PC-9 (cell line): ENCODE data around the gene SLIT1. TPM values are rescaled to one million over a fixed set of nuclear protein-coding genes. Genes with fewer than 3 reads are reported as not detected.

Source experiments
- BruUV-seq: library from RNA; stranded (reverse); fragments of 400-500 nt; replicated peaks from 2 replicates; lab custom pipeline; 2021; lab: Mats Ljungman, UMichigan
- CTCF ChIA-PET: fragments of 300-600 bp; sonication (Branson Sonifier 250); formaldehyde crosslinking; loops from one replicate; lab custom pipeline; 2022; ENCODE audit warnings: antibody characterized with exemption; lab: Charles Lee
- POLR2A ChIA-PET: fragments of 300-600 bp; sonication (Branson Sonifier 250); formaldehyde crosslinking; loops from one replicate; lab custom pipeline; 2022; ENCODE audit warnings: antibody characterized with exemption; ENCODE audit not compliant: unreplicated experiment; lab: Charles Lee
- DNase-seq, 2 experiments: peaks; one replicate each; pipeline versions ENCODE4 v3.0.0 to v3.0.0-alpha.2; 2015 to 2022; ENCODE audit warnings: mixed read lengths in 1 of 2
- H2AFZ ChIP-seq: fragments of 200-600 bp; sonication (generic); 2 replicates; pipeline ENCODE4 v1.8.1; 2017; ENCODE audit warnings: antibody characterized with exemption
- H3F3A ChIP-seq: fragments of 200-600 bp; sonication (generic); 2 replicates; pipeline ENCODE4 v1.8.1; 2017; ENCODE audit warnings: antibody characterized with exemption, mild to moderate bottlenecking, low read depth; ENCODE audit not compliant: insufficient read depth
- H3K27ac ChIP-seq: fragments of 200-600 bp; sonication (generic); 2 replicates; pipeline ENCODE4 v1.6.1; 2016; ENCODE audit warnings: mixed run types
- H3K27me3 ChIP-seq: fragments of 200-600 bp; sonication (generic); 2 replicates; pipeline ENCODE4 v1.6.1; 2016; ENCODE audit warnings: low read depth, mixed run types; ENCODE audit not compliant: insufficient read depth
- H3K36me3 ChIP-seq: fragments of 200-600 bp; sonication (generic); 2 replicates; pipeline ENCODE4 v1.6.1; 2016; ENCODE audit warnings: low read depth, mixed run types
- H3K4me1 ChIP-seq: fragments of 200-600 bp; sonication (generic); replicated peaks from 2 replicates; pipeline ENCODE4 v1.6.1; 2016; ENCODE audit warnings: mixed run types; ENCODE audit not compliant: insufficient read depth
- H3K4me2 ChIP-seq: fragments of 200-600 bp; sonication (generic); 2 replicates; pipeline ENCODE4 v1.6.1; 2017; ENCODE audit warnings: mixed run types
- H3K4me3 ChIP-seq: fragments of 200-600 bp; sonication (generic); 2 replicates; pipeline ENCODE4 v1.6.1; 2016; ENCODE audit warnings: mixed run types
- H3K79me2 ChIP-seq: fragments of 200-600 bp; sonication (generic); 2 replicates; pipeline ENCODE4 v1.6.1; 2017; ENCODE audit warnings: low read depth, mixed run types
- H3K9me2 ChIP-seq: fragments of 200-600 bp; sonication (generic); 2 replicates; pipeline ENCODE4 v1.8.1; 2017; ENCODE audit warnings: mild to moderate bottlenecking; ENCODE audit not compliant: insufficient read depth
- H3K9me3 ChIP-seq: fragments of 200-600 bp; sonication (generic); 2 replicates; pipeline ENCODE4 v1.8.1; 2016; ENCODE audit warnings: low read depth; ENCODE audit not compliant: insufficient read depth
- H4K20me1 ChIP-seq: fragments of 200-600 bp; sonication (generic); 2 replicates; pipeline ENCODE4 v1.8.1; 2017; ENCODE audit not compliant: insufficient read depth
- CTCF ChIP-seq: fragments of 200-600 bp; sonication (generic); conservative IDR thresholded peaks from 2 replicates; pipeline ENCODE4 v1.6.1; 2017; ENCODE audit warnings: mixed run types, antibody characterized with exemption, mild to moderate bottlenecking, moderate library complexity
- EZH2 ChIP-seq: fragments of 200-600 bp; sonication (generic); IDR thresholded peaks from 2 replicates; pipeline ENCODE4 v1.8.0; 2017; ENCODE audit warnings: antibody characterized with exemption, low read depth
- intact Hi-C: fragments of 100-400 bp; cut with micrococcal nuclease; formaldehyde crosslinking; loops from one replicate; pipeline ENCODE4 v1.10.0; 2022; ENCODE audit not compliant: unreplicated experiment
- total RNA-seq: library from RNA; stranded (reverse); gene quantifications from 2 replicates; pipeline ENCODE4 v1.2.3, GENCODE V29; 2021

The SLIT1 gene
- total RNA-seq, 1 experiment from 2014 or later: not detected

GRCh38 chr10:97071496-97071895 lies 114.3 kb downstream of the SLIT1 start:
- Histone ChIP-seq H3K4me2 (no peak overlapping the region), H3K27ac (no peak overlapping the region), H3K9me3 (no peaks in the 10 kb centered on the region; the same call in 1 of the 2 replicates), H2AFZ (no peak overlapping the region), H3K9me2 (no peaks in the 10 kb centered on the region), H3K79me2 (no peaks in the 10 kb centered on the region), H4K20me1 (no peaks in the 10 kb centered on the region), H3K4me1 (no peaks in the 10 kb centered on the region), H3K4me3 (no peak overlapping the region), H3K27me3 (0 out of 2 replicates have a peak, but pooled peaks cover 2% of the 10 kb centered on the region), H3K36me3 (no peaks in the 10 kb centered on the region), H3F3A (no peaks in the 10 kb centered on the region)
- intact Hi-C loops: no loop called here
- no peak for TF ChIP-seq EZH2
- TF ChIP-seq CTCF: no peak
- no peak for DNase-seq
- CTCF ChIA-PET: no interaction called here
- BruUV-seq: no TSS peak
- POLR2A ChIA-PET: no interaction called here

- no peaks in the 10 kb centered on the region for H3K27me3 ChIP-seq
- no peak overlapping the region for H2AFZ ChIP-seq
- ChIA-PET POLR2A (no interaction called here), CTCF (interaction anchor here (0.6 kb wide), 1 partner anchor 44 kb away, joined by 5 read pairs; no protein-coding TSS in a partner anchor)
- H3K4me2 ChIP-seq: no peak overlapping the region
- no TSS peak for BruUV-seq
- 0 out of 2 replicates have a peak, but pooled peaks cover 7% of the 10 kb centered on the region for H3K4me1 ChIP-seq
- H3K27ac ChIP-seq: no peak overlapping the region
- no peaks in the 10 kb centered on the region for H3K9me2 ChIP-seq
- intact Hi-C loops: loop anchor here (5.0 kb wide), 1 partner anchor 427 kb away; no protein-coding TSS in a partner anchor
- DNase-seq: peak in 1 of 2 experiments; percentile 73
- TF ChIP-seq EZH2: no peak
- TF ChIP-seq CTCF: no peak
- no peak overlapping the region for H3K4me3 ChIP-seq
- H3K79me2 ChIP-seq: no peaks in the 10 kb centered on the region
- no peaks in the 10 kb centered on the region for H3K36me3 ChIP-seq
- H3F3A ChIP-seq: no peaks in the 10 kb centered on the region
- no peaks in the 10 kb centered on the region; the same call in 1 of the 2 replicates for H3K9me3 ChIP-seq
- H4K20me1 ChIP-seq: no peaks in the 10 kb centered on the region
Observed at GRCh38 chr10:97069576-97070362, 116.0 kb downstream of the SLIT1 start.

- CTCF ChIA-PET: no interaction called here
- TF ChIP-seq CTCF (no peak), EZH2 (no peak)
- BruUV-seq: no TSS peak
- intact Hi-C loops: loop anchor here (5.0 kb wide), 1 partner anchor 427 kb away; no protein-coding TSS in a partner anchor
- no peaks in the 10 kb centered on the region for H3K79me2 ChIP-seq
- H3K27ac ChIP-seq: no peak overlapping the region
- H3K4me1 ChIP-seq: 0 out of 2 replicates have a peak, but pooled peaks cover 11% of the 10 kb centered on the region
- H3K4me3 ChIP-seq: no peak overlapping the region
- POLR2A ChIA-PET: no interaction called here
- no peaks in the 10 kb centered on the region; the same call in 1 of the 2 replicates for H3K9me3 ChIP-seq
- no peak overlapping the region for H3K4me2 ChIP-seq
- H3K27me3 ChIP-seq: no peaks in the 10 kb centered on the region
- H3K9me2 ChIP-seq: no peaks in the 10 kb centered on the region
- H3K36me3 ChIP-seq: no peaks in the 10 kb centered on the region
- no peaks in the 10 kb centered on the region for H3F3A ChIP-seq
- H2AFZ ChIP-seq: no peak overlapping the region
- no peaks in the 10 kb centered on the region for H4K20me1 ChIP-seq
- no peak for DNase-seq
Observed at GRCh38 chr10:97069026-97069425, 116.7 kb downstream of the SLIT1 start.
